Middle frontal gyrus (tissue), 1 donor: ENCODE data around the gene ZNF862.

ENCODE experiments used
- DNase-seq: peaks from one replicate; pipeline ENCODE4 v3.0.0-alpha.2; 2015; ENCODE audit warnings: low spot score; ENCODE audit errors: extremely low spot score

ZNF862 gene

GRCh38 chr7:149811221-149811620 is 27.0 kb upstream of the ZNF862 start:
- DNase-seq = no peak

DNA sequence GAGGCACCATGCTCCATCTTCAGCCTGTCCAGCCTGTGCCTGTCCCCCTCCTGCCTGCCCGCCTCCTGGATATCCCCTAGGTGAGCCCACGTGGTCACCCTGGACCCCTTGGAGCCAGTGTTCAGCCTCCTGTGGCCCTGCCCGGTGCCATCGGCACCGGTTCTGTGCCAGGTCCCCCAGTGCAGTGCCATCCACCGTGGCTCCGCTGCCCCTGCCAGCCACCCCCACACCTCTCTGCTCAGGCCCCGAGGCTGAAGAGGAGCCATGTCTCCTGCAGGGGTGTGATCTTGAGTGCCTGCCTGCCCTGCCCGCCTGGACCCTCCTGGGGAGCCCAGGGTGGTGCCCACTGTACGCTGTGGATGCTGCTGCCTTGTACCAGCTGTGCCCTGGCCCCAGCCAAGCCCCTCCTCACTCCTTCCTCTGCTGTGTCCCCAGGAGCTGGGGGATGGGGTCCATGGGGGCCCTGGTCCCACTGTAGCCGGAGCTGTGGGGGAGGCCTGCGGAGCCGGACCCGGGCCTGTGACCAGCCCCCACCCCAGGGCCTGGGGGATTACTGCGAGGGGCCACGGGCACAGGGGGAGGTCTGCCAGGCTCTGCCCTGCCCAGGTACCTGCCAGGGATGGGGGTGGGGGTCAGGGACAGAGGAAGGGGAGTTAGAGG is 26.2 kb upstream of the ZNF862 start:
- no peak for DNase-seq

- no peak for DNase-seq
Observed at GRCh38 chr7:149813254-149814035, 24.7 kb upstream of the ZNF862 start.

GRCh38 chr7:149814494-149814893 is 23.7 kb upstream of the ZNF862 start:
- no peak for DNase-seq

DNA sequence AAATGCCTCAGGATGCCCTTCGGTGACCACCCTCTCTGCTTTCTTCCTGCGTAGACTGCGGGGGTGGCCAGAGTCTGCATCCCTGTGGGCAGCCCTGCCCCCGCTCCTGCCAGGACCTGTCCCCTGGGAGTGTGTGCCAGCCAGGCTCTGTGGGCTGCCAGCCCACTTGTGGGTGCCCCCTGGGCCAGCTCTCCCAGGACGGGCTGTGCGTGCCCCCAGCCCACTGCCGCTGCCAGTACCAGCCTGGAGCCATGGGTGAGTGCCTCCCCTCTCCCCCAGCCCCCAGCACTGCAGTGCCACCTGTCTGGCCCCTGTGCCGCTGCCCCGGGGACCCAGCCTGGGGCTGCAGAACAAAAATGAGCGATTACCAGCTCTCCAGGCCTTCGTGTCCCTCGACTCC is 23.1 kb upstream of the ZNF862 start:
- no peak for DNase-seq

GRCh38 chr7:149815661-149816266 is 22.4 kb upstream of the ZNF862 start:
- no peak for DNase-seq

- no peak for DNase-seq
Observed at GRCh38 chr7:149816267-149816751, 21.9 kb upstream of the ZNF862 start.

DNA sequence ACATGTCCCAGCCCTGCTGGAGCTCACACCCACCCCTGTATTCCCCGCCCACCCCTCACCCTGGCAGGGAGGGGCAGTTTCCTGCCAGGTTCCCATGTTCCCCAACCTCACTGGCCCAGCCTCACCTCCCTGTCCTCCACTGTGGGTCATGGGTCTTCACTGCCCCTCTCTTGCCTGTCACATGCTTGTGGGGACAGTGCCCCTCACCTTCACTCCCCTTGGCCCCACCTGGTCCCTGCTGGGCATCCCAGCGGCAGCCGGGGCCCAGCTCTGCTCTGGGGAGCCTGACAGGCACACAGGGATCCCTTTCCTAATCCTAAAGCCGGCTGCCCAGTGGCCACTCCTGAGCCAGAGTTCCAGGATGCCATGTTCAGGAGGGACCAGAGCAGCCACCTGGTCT is 21.4 kb upstream of the ZNF862 start:
- DNase-seq = no peak

DNA sequence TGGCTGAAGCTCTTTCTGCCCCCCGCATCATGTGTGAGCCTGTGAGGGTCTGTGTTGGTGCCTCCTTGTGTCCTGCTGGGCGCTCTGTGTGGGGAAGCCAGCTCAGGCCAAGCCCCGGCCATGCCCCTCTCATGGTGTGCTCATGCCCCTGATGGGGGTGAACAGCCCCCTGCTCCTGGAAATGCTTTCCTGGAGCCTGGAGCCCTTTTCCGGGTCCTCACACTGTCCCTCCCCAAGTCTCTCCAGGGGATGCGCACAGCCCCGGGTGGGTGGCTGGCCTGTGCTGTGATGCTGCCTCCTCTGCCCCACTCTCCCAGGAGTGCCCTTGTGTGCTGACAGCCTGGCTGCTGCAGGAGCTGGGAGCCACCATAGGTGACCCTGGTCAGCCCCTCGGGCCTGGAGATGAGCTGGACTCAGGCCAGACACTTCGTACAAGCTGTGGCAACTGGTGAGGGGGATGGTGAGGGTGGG is 20.8 kb upstream of the ZNF862 start:
- no peak for DNase-seq

GRCh38 chr7:149817836-149818535 is 20.2 kb upstream of the ZNF862 start:
- no peak for DNase-seq

DNA sequence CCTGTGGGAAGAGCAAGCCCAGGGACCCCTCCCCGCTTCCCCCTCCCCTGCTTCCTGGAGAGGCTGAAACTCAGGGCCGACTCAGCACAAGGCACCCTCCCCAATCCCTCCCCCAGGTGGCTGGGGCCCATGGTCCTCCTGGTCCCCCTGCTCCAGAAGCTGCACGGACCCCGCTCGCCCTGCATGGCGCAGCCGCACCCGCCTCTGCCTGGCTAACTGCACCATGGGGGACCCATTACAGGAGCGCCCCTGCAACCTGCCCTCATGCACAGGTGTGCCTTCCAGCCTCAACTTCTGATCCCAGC is 19.7 kb upstream of the ZNF862 start:
- no peak for DNase-seq

DNA sequence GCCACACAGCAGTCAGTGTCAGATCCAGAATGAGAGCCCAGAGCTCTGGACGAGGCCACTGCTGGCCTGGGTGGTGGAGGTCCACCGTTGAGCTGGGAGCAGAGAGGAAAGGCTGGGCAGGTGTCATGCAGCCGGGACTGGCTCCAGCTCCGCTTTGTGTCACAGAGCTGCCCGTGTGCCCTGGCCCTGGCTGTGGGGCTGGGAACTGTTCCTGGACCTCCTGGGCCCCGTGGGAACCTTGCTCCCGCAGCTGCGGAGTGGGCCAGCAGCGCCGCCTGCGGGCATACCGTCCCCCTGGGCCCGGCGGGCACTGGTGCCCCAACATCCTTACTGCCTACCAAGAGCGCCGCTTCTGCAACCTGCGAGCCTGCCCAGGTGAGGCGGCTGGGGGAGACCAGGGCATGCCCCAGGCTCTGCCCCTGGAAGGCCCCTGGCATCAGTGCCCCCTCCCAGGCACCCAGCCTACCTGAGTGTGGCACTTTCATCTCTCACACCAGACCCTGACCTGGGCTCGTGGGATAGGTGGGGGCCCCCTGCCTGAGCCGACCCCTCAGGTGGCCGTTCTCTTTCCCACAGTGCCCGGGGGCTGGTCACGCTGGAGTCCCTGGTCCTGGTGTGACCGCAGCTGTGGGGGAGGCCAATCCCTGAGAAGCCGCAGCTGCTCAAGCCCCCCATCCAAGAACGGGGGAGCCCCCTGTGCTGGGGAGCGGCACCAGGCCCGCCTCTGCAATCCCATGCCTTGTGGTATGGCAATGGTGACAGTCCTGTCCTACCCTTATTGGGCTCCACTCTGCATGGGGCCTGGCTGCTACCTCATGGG is 18.8 kb upstream of the ZNF862 start:
- no peak for DNase-seq

DNA sequence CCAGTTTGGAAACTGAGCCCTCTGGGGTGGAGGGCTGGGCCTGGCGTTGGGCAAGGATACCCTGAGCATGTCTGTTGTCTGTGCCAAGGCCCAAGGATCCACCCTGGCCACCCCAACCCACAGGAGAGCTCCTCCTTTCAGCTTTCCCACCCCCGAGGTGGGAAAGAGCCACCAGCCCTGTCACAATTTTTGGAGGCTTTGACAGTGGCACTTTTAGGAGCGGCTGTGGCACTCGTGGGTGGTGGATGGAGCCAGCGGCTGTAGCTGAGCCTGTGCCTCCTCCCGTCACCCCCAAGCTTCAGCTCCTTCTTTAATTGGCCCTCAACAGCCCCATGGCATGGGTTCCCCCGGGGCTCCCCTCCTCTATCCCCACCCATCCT is 18.2 kb upstream of the ZNF862 start:
- no peak for DNase-seq

DNA sequence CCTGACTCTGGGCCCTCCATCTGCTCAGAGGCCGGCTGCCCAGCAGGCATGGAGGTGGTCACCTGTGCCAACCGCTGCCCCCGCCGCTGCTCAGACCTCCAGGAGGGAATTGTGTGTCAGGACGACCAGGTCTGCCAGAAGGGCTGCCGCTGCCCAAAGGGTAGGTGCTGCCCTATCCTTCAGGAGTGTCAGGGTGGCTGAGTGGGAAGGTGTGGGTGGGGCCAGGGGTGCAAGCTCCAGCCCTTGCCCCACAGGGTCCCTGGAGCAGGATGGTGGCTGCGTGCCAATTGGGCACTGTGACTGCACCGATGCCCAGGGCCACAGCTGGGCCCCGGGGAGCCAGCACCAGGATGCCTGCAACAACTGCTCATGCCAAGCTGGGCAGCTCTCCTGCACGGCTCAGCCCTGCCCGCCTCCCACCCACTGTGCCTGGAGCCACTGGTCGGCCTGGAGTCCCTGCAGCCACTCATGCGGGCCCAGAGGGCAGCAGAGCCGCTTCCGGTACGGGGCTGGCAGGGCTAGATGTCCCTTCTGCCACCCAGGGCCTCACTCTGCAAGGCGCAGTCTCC is 17.5 kb upstream of the ZNF862 start:
- no peak for DNase-seq

DNA sequence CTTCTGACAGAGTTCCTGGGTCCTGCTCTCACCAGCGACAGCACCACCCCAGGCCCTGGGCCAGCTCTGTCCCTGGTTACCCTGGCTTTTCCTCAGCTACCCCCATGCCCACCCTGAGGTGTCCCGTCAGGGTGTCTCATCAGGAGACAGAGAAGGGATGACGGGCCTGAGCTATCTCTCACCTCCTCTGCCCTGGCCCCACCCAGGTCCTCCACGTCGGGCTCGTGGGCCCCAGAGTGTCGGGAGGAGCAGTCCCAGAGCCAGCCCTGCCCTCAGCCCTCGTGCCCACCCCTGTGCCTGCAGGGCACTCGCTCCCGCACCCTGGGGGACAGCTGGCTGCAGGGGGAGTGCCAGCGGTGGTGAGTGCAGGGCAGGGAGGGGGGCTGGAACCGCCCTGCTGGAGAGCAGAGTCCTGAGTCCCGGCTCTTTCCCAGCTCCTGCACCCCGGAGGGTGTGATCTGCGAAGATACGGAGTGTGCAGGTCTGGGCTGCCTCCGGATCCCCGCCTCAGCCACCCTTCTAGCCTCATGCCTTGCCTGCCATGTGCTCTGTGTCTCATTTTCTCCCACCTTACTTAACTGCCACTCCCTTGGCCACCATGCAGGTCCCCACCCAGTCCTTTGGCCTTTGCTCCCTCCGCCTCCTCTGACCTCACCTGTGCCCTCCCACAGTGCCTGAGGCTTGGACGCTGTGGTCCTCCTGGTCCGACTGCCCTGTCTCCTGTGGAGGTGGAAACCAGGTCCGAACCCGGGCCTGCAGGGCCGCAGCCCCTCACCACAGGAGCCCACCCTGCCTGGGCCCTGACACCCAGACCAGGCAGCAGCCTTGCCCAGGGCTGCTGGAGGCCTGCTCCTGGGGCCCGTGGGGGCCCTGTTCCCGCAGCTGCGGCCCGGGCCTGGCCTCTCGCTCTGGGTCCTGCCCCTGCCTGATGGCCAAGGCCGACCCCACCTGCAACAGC is 16.7 kb upstream of the ZNF862 start:
- no peak for DNase-seq

DNA sequence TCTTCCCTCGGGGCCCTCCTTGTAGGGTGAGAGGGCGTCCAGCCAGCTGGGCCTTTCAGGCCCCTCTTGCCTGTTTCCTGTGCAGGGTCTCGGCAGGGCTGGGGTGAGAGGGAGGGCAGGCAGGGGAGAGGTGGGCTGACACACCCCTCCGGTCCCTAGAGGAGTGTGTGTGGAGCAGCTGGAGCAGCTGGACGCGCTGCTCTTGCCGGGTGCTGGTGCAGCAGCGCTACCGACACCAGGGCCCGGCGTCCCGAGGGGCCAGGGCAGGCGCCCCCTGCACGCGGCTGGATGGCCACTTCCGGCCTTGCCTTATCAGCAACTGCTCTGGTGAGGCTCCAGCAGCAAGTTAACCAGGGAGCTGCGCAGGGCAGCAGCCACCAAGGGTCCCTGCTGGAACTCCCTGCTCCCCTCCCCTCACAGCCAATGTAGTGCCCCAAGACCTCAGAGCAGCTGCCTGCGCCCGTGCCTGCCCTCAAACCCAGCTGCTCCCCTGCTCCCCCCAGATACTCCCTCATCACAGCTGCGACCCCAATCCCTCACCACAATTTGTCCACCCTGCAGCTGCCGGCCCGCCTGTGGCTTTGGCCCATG is 15.7 kb upstream of the ZNF862 start:
- DNase-seq = no peak

GRCh38 chr7:149823191-149823630 is 15.0 kb upstream of the ZNF862 start:
- no peak for DNase-seq

- DNase-seq = no peak
Observed at GRCh38 chr7:149823631-149824199, 14.5 kb upstream of the ZNF862 start.

DNA sequence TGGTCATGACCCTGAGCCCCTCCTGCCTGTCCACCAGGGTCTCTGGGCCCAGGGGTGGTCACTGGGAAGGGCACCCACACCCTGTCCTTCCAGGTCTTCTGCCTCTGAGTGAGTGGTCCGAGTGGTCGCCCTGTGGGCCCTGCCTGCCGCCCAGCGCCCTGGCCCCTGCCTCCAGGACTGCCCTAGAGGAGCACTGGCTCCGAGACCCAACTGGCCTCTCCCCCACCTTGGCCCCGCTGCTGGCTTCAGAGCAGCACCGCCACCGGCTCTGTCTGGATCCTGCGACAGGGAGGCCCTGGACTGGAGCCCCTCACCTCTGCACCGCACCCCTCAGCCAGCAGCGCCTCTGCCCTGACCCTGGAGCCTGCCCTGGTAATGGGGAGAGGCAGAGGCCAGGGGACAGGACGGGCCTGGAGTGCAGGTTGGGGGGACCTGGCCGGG is 13.9 kb upstream of the ZNF862 start:
- no peak for DNase-seq
